ENCODE results near the gene CDC42SE2.

Gene CDC42SE2

DNA sequence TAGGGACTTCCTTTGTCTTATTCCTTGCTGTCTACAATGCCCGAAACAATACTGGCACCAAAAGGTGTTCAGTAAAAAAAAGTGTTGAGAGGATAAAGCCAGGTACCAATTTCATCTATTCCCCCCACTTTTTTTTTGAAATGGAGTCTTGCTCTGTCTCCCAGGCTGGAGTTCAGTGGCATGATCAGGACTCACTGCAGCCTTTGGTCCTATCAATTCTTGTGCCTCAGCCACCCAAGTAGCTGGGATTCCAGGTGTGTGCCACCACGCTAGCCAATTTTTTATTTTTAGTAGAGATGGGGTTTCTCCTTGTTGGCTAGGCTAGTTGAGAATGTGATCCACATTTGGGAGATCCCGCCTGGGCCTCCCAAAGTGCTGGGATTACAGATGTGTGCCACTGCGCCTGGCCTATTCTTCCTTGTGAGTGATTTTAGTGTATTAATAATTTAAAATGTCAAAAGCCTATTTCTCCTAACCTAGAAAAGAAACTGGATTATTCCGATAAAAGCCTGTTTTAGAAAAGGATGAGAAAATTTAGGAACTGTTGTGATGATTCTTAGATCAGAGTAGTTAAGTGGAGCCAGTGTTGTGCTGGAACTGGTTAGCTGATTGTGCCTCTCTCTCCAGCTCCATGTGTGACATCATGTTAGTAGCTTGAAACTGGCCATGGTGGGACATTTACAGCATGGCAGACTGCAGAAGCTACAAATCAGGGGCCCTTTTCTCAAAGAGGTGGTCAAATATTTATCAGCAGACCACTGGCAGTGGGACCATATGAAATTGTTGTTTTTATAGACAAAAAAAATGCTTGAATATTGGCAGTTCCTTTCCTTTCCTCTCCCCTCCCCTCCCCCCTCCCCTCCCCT, 14.3 kb downstream of the CDC42SE2 start:
- no peak for TF ChIP-seq TAF1 (IDR thresholded peaks at IDR 0.05; ENCODE audit: borderline replicate concordance, insufficient read depth, low read length)

DNA sequence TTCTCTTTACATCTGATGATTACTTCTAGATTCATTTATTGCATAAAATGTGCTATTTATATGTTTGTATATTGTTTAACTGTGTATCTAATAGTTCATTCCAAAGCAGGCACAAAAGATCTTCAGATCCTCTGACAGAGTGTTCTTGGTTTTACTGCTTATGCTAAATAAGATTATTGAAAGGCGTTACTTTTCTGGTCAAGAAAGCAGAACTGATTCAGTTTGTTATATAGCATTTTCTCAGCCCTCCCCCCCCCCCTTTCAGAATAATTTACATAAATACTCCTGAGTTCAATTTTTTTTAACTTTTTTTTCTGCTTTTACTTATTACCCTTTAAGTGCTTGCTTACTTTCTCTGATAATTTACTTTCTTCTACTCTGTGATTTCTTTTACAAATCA, 15.4 kb downstream of the CDC42SE2 start:
- TF ChIP-seq POLR2AphosphoS5 (IDR thresholded peaks at IDR 0.05; ENCODE audit: low read depth, low read length) (no peak), SIN3A (IDR thresholded peaks at IDR 0.05; ENCODE audit: borderline replicate concordance, insufficient read depth, low read length) (no peak), TAF1 (IDR thresholded peaks at IDR 0.05; ENCODE audit: borderline replicate concordance, insufficient read depth, low read length) (no peak), FOXP2 (optimal IDR thresholded peaks at IDR 0.05; ENCODE audit: borderline replicate concordance, extremely low read depth, extremely low read length, insufficient read depth) (no peak)
- TF ChIP-seq, protein P1, sequence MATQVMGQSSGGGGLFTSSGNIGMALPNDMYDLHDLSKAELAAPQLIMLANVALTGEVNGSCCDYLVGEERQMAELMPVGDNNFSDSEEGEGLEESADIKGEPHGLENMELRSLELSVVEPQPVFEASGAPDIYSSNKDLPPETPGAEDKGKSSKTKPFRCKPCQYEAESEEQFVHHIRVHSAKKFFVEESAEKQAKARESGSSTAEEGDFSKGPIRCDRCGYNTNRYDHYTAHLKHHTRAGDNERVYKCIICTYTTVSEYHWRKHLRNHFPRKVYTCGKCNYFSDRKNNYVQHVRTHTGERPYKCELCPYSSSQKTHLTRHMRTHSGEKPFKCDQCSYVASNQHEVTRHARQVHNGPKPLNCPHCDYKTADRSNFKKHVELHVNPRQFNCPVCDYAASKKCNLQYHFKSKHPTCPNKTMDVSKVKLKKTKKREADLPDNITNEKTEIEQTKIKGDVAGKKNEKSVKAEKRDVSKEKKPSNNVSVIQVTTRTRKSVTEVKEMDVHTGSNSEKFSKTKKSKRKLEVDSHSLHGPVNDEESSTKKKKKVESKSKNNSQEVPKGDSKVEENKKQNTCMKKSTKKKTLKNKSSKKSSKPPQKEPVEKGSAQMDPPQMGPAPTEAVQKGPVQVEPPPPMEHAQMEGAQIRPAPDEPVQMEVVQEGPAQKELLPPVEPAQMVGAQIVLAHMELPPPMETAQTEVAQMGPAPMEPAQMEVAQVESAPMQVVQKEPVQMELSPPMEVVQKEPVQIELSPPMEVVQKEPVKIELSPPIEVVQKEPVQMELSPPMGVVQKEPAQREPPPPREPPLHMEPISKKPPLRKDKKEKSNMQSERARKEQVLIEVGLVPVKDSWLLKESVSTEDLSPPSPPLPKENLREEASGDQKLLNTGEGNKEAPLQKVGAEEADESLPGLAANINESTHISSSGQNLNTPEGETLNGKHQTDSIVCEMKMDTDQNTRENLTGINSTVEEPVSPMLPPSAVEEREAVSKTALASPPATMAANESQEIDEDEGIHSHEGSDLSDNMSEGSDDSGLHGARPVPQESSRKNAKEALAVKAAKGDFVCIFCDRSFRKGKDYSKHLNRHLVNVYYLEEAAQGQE (IDR thresholded peaks at IDR 0.05; ENCODE audit: insufficient read depth in 1 of 2, low read depth in 2 of 2, low read length in 2 of 2) = no peak

DNA sequence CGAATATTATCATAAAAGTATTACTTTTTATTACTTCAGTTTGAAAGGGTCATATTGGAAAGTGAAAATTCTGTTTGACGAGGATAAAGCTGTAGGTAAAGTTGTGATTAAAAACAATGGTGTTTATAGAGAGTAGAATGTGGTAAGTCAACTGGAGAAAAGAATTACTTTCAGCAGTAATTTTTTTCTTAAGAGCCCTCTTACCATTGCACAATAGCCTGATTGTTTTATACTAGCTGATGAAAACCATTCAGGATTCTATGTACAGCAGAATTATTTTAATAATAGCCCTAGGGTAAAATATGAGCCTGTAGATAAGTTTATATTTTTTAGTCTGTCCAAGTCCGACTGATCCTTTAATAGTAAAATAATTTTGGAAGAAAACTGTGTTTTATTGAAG, 16.6 kb downstream of the CDC42SE2 start:
- TF ChIP-seq POLR2AphosphoS5 (IDR thresholded peaks at IDR 0.05; ENCODE audit: low read depth, low read length) (no peak), SIN3A (IDR thresholded peaks at IDR 0.05; ENCODE audit: borderline replicate concordance, insufficient read depth, low read length) (no peak), FOXP2 (optimal IDR thresholded peaks at IDR 0.05; ENCODE audit: borderline replicate concordance, extremely low read depth, extremely low read length, insufficient read depth) (no peak), TAF1 (IDR thresholded peaks at IDR 0.05; ENCODE audit: borderline replicate concordance, insufficient read depth, low read length) (no peak)
- TF ChIP-seq, protein P1 (IDR thresholded peaks at IDR 0.05; ENCODE audit: insufficient read depth in 1 of 2, low read depth in 2 of 2, low read length in 2 of 2) = no peak

DNA sequence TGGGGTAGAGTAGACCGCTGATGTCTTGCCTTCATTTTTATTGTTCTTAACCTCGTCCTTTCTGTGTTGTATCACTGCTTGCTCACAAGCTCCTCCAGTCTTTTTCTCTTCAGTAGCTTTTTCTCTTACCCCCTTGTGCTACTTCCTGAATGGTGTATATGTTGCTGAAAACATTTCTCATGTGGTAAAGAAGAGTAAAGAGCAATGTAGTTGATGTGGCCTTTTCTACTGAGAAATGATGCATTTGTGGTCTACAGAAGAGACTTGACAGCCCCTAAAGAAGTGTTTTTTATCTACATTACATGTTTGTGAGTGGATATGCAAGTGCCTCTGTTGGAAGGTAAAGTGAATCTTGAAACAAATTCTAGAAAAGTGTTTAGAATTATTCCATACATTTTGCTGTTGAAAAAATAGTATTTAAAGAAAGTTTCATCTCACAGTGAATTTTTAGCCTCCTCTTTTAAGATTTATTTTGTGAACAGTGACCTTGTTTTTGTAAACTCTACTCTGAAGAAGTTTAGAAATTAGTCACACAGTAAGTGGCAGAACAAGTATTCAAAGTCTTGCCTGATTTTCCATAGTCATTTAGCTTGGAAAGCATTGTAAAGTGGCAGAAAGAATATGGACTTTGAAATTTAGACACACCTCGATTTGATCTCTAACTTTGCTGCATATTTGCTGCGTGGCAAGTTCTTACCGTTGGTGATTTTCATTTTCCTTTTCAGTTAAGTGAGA, 17.4 kb downstream of the CDC42SE2 start:
- TF ChIP-seq, protein P1 (IDR thresholded peaks at IDR 0.05; ENCODE audit: insufficient read depth in 1 of 2, low read depth in 2 of 2, low read length in 2 of 2) = no peak
- no peak for TF ChIP-seq TAF1 (IDR thresholded peaks at IDR 0.05; ENCODE audit: borderline replicate concordance, insufficient read depth, low read length)
- TF ChIP-seq FOXP2 (optimal IDR thresholded peaks at IDR 0.05; ENCODE audit: borderline replicate concordance, extremely low read depth, extremely low read length, insufficient read depth) = no peak
- TF ChIP-seq POLR2AphosphoS5 (IDR thresholded peaks at IDR 0.05; ENCODE audit: low read depth, low read length) = no peak
- no peak for TF ChIP-seq SIN3A (IDR thresholded peaks at IDR 0.05; ENCODE audit: borderline replicate concordance, insufficient read depth, low read length)

DNA sequence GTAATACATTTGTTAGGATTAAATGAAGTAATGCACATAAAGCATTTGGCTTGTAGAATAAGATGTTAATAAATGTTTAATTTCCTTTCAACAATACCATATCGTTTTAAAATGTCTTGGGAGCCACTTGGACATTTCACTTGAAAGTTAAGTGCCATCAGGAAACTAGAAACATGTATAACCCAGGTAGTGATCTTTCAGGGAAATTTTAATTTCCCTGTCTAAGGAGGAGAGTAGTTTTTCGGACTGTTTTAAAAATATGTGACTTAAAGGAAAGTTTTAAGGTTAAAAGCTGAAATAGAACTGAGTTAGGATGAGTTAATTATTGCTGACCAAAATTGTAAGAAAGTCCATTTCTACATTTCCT, 18.0 kb downstream of the CDC42SE2 start:
- TF ChIP-seq, protein P1 (IDR thresholded peaks at IDR 0.05; ENCODE audit: insufficient read depth in 1 of 2, low read depth in 2 of 2, low read length in 2 of 2) = no peak
- TF ChIP-seq FOXP2 (optimal IDR thresholded peaks at IDR 0.05; ENCODE audit: borderline replicate concordance, extremely low read depth, extremely low read length, insufficient read depth) = no peak
- TF ChIP-seq POLR2AphosphoS5 (IDR thresholded peaks at IDR 0.05; ENCODE audit: low read depth, low read length) = no peak
- no peak for TF ChIP-seq TAF1 (IDR thresholded peaks at IDR 0.05; ENCODE audit: borderline replicate concordance, insufficient read depth, low read length)
- no peak for TF ChIP-seq SIN3A (IDR thresholded peaks at IDR 0.05; ENCODE audit: borderline replicate concordance, insufficient read depth, low read length)

Measured in PFSK-1 (cell line).